ENCODE data around the gene DNM1L. TPM values are rescaled to one million over a fixed set of nuclear protein-coding genes. Genes with fewer than 3 reads are reported as not detected.

Gene DNM1L
- total RNA-seq, 1 donor from 2014 or later = 70.8 TPM

DNA sequence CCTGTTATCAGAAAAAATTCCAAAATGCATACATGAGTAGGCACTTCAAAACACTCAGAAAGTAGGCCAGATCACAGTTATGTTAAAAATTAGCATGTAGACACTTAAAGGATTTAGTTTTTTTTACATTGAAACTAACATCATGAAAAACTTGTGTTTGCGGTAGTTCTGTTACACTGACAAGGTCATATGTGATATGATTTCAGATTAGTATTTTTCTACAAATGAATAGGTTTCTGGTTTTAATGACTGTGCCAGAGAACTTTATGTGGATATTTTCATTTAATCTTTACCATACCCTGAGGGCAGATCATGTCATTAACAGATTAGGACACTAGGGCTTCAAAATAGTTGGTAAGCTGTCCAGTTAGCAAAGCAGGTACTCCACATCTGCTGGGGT, 55.9 kb downstream of the DNM1L start:
- H3K27me3 ChIP-seq (ENCODE audit: control insufficient read depth, insufficient read depth, low read length) = no peaks in the 10 kb centered on the region
- no peak for DNase-seq (ENCODE audit: low read depth)
- no peak overlapping the region for H3K4me3 ChIP-seq (ENCODE audit: low read depth, low read length)
- TF ChIP-seq, protein P1, sequence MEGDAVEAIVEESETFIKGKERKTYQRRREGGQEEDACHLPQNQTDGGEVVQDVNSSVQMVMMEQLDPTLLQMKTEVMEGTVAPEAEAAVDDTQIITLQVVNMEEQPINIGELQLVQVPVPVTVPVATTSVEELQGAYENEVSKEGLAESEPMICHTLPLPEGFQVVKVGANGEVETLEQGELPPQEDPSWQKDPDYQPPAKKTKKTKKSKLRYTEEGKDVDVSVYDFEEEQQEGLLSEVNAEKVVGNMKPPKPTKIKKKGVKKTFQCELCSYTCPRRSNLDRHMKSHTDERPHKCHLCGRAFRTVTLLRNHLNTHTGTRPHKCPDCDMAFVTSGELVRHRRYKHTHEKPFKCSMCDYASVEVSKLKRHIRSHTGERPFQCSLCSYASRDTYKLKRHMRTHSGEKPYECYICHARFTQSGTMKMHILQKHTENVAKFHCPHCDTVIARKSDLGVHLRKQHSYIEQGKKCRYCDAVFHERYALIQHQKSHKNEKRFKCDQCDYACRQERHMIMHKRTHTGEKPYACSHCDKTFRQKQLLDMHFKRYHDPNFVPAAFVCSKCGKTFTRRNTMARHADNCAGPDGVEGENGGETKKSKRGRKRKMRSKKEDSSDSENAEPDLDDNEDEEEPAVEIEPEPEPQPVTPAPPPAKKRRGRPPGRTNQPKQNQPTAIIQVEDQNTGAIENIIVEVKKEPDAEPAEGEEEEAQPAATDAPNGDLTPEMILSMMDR (IDR thresholded peaks at IDR 0.05; ENCODE audit: insufficient read depth, low read length, poor library complexity, severe bottlenecking) = no peak
- no peaks in the 10 kb centered on the region for H3K36me3 ChIP-seq (ENCODE audit: control insufficient read depth, insufficient read depth, low read length)

DNA sequence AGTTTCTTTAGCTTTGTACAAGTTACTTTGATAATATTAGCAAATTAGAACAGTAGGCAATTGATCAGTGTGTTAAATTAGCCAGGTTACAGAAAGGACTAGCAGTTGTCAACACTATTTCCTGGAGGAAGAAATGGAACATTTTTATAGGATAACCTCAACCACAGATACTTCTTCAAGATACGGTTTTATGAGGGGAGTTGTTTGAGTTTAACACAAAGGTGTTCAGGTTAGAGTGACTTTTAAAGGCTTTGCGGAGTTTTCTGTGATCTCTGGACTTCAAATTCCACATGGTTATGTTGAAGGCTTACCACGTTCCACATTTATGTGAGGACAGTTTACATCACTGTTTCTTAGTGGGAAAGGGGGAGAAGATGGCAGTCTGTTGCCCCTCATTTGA, 57.3 kb downstream of the DNM1L start:
- Histone ChIP-seq H3K4me3 (ENCODE audit: low read depth, low read length) (no peak overlapping the region), H3K27me3 (ENCODE audit: control insufficient read depth, insufficient read depth, low read length) (no peaks in the 10 kb centered on the region), H3K36me3 (ENCODE audit: control insufficient read depth, insufficient read depth, low read length) (peaks cover under 1% of the 10 kb centered on the region)
- no peak for DNase-seq (ENCODE audit: low read depth)
- TF ChIP-seq, protein P1 (IDR thresholded peaks at IDR 0.05; ENCODE audit: insufficient read depth, low read length, poor library complexity, severe bottlenecking) = no peak

DNA sequence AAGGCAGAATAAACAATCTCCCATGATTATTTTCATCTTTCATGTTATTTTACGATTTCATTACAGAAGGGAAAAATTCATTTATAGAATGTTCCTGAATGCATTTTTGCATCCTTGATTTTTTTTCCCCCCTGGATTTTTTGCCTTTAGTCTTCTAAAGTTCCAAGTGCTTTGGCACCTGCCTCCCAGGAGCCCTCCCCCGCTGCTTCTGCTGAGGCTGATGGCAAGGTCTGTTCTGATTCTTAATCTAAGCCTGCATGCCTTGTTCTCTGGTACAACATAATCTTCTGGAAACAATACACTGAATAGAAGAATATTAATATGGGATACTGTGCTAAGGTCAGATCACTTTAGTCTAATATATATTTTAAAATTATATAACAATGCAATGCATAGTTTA, 58.6 kb downstream of the DNM1L start:
- no peak for DNase-seq (ENCODE audit: low read depth)
- TF ChIP-seq, protein P1 (IDR thresholded peaks at IDR 0.05; ENCODE audit: insufficient read depth, low read length, poor library complexity, severe bottlenecking) = no peak
- no peak overlapping the region for H3K4me3 ChIP-seq (ENCODE audit: low read depth, low read length)
- no peaks in the 10 kb centered on the region for H3K27me3 ChIP-seq (ENCODE audit: control insufficient read depth, insufficient read depth, low read length)
- peaks cover 2% of the 10 kb centered on the region for H3K36me3 ChIP-seq (ENCODE audit: control insufficient read depth, insufficient read depth, low read length)

DNA sequence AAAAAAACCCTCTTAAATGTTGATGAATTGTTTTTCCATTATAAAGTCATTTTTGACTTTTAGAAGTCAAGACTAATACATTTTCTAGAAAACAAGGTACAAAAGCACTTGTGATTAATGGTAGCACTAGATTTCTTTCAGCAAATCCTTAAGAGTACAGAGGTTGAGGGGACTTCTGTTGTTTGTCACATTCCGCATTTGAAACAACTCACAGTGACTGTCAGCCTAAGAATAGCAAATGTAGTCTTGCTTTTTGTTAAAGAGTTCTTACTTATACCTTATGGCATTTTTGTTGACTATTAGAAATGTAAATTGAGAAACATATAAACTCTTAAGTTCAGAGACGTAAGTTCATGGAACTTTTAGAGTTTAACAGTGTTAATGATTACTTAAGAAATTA, 60.2 kb downstream of the DNM1L start:
- TF ChIP-seq, protein P1 (IDR thresholded peaks at IDR 0.05; ENCODE audit: insufficient read depth, low read length, poor library complexity, severe bottlenecking) = no peak
- peaks cover 2% of the 10 kb centered on the region for H3K36me3 ChIP-seq (ENCODE audit: control insufficient read depth, insufficient read depth, low read length)
- no peaks in the 10 kb centered on the region for H3K27me3 ChIP-seq (ENCODE audit: control insufficient read depth, insufficient read depth, low read length)
- no peak for DNase-seq (ENCODE audit: low read depth)
- no peak overlapping the region for H3K4me3 ChIP-seq (ENCODE audit: low read depth, low read length)

DNA sequence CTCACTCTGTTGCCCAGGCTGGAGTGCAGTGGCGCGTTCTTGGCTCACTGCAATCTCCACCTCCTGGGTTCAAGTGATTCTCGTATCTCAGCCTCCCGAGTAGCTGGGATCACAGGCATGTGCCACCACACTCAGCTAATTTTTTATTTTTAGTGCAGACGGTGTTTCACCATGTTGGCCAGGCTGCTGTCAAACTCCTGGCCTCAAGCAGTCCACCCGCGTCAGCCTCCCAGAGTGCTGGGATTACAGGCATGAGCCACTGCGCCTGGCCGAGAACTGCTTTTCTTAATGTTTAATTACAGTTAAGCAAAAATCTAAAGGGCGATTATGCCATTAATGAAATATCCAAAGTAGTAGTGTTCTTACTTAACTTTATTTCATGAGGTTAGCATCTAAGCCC, 63.0 kb downstream of the DNM1L start:
- Histone ChIP-seq H3K36me3 (ENCODE audit: control insufficient read depth, insufficient read depth, low read length) (peaks cover 2% of the 10 kb centered on the region), H3K27me3 (ENCODE audit: control insufficient read depth, insufficient read depth, low read length) (no peaks in the 10 kb centered on the region), H3K4me3 (ENCODE audit: low read depth, low read length) (no peak overlapping the region)
- TF ChIP-seq, protein P1 (IDR thresholded peaks at IDR 0.05; ENCODE audit: insufficient read depth, low read length, poor library complexity, severe bottlenecking) = no peak
- no peak for DNase-seq (ENCODE audit: low read depth)

DNA sequence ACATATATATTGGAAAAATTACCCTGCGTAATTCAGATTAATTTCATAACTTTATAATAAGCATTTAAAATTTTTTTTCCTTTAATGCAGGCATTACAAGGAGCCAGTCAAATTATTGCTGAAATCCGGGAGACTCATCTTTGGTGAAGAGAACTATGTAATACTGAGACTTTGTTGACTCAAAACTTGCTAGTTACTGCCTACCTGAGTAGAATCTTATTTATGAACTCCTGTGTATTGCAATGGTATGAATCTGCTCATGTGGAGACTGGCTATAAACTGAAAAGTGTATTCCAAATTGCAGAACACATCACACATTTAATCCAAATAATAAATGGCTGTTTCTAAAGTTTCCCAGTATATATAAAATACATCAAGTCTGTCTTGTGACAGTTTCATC, 64.2 kb downstream of the DNM1L start:
- H3K36me3 ChIP-seq (ENCODE audit: control insufficient read depth, insufficient read depth, low read length) = peaks cover 2% of the 10 kb centered on the region
- H3K4me3 ChIP-seq (ENCODE audit: low read depth, low read length) = no peak overlapping the region
- DNase-seq (ENCODE audit: low read depth) = no peak
- H3K27me3 ChIP-seq (ENCODE audit: control insufficient read depth, insufficient read depth, low read length) = no peaks in the 10 kb centered on the region
- TF ChIP-seq, protein P1 (IDR thresholded peaks at IDR 0.05; ENCODE audit: insufficient read depth, low read length, poor library complexity, severe bottlenecking) = no peak

Data from kidney epithelial cell (primary cell).